Activated CD4-positive, alpha-beta T cell treated with anti-CD3 and anti-CD28 coated beads, Interleukin-10, Interleukin-2, amounts not matched to agents 100 ng/mL and 50 ng/mL, durations not matched to agents 16 hours and 8 hours (primary cell): ENCODE data around the gene EPX.

Source experiments
- DNase-seq: peaks from one replicate; pipeline ENCODE4 v3.0.0-alpha.2; 2020

The EPX gene

DNA sequence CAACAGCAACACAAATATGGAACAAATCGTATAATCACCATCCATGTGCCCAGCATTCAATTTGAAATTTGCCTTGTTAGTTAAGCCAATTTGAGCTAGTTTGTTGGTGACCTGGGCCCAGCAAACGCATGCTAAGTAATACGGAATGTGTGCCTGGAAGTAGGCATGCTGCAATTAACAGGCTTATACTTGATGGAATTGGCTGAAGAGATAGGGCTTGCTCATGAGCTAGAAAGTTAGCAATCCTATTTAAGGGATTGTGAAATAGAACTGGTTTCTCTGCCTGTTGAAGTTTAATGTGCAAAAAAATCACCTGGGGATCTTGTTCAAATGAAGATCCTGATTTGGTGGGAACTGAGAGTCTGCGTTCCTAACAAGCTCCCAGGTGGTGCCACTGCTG lies 37.4 kb downstream of the EPX start:
- DNase-seq, result no peak

GRCh38 chr17:58231641-58232040 lies 39.1 kb downstream of the EPX start:
- no peak for DNase-seq

DNA sequence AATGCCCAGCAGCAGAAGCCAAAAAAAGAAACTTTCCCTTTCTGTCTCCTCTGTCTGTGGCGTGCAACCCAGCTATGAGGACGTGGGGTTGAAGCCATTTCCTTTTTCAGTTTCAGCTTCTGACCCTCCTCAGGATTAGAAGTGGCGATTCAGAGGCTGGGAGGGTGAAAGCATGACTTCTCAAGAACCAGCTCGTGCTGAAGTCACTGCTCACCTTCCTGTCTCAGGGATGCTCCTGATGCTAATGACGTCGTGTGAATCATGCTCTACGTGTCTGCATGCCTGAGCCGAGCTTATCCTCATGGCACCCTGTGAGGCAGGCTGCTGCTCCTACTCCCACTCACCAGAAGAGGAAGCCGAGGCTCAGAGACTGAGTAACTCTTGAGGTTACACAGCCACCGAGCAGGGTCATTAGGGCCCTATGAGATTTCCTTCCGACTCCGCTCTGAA lies 40.2 kb downstream of the EPX start:
- peak; percentile 34 for DNase-seq

GRCh38 chr17:58233543-58233942 lies 41.0 kb downstream of the EPX start:
- DNase-seq, result no peak

DNA sequence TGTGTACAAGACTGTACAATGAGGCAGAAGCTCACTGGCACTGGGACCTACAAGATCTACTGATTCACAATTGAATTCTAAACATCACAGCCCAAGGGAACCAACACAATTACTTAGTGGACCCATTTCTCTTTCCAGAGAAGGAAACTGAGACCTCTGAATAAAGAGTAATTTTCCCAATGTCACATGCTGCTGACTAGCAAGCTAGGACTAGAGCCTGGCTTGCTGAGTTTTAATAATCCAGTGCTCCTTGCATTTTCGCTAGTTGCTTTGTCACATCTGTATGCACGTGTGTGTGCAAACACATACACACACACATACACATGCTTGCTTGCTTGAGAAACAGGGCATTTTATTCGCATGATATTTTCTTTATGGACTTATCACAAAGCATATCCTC lies 42.0 kb downstream of the EPX start:
- DNase-seq, result no peak

DNA sequence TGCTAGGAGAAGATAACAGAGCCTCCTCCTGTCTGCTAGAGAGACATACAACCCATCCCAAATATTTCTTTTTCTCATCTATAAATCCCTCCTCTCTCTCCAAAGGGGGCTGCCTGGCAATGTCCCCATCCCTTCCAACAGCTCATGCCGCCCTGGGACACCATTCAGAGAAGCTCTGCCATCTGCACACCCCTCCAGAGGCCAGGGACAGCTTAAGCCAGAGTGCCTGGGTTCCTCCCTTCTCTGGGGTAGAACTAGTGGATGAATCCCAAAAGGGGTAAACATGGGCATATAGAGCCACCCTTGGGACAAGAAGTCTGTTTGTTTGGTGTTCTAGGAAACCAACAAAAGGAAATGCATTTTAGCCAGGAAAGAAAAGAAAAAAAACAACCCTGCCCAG lies 43.3 kb downstream of the EPX start:
- DNase-seq, result no peak

DNA sequence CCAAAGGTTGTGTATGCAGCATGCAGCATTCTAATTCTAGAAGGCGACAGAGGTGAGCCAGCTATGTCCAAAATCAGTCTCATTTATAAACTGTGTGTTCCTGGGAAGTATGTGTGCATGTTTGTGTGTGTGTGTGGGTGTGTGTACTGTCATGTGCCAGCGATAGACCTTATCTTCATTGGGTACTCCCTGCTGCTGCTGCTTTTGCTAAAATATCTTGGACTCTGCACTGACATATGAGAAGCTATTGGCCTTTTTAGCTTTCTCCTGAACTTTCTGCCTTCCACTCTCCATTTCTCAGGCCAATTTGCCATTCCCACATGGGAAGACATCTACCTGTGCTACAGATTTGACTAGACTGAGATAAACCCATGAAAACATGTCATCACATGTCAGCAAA lies 43.9 kb downstream of the EPX start:
- no peak for DNase-seq

DNA sequence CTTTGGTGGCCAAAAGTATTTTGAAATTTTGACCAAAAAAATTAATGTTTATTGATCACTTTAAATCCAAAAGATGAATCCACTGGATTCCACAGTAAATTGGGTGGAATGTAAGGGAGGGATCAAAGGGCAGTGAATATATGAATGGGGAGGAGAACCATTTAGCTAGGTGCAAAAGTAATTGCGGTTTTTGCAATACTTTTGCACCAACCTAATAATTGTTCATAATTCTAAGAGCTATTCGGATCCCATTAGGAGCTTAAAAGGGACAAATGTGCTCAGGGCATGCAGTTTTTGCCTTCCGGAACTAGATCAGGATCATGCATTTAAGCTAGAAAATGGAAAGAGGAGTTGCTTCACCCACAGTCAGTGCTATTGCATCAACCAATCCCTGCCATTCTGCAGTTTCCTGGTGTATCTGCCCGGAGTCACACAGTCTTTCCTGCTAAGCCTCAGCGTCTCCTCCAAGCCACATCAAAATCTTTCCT lies 45.7 kb downstream of the EPX start, which contains the start of gene LPO:
Gene LPO, plus strand, starts transcription at position 438 of the 488 bp plus-strand sequence. CDS start 4,396 bp downstream, outside the sequence.
- DNase-seq, result no peak

- DNase-seq, result no peak
Observed at GRCh38 chr17:58239987-58240386, 47.5 kb downstream of the EPX start.

- peak; percentile 77 for DNase-seq
Observed at GRCh38 chr17:58242171-58242784, 49.8 kb downstream of the EPX start.

DNA sequence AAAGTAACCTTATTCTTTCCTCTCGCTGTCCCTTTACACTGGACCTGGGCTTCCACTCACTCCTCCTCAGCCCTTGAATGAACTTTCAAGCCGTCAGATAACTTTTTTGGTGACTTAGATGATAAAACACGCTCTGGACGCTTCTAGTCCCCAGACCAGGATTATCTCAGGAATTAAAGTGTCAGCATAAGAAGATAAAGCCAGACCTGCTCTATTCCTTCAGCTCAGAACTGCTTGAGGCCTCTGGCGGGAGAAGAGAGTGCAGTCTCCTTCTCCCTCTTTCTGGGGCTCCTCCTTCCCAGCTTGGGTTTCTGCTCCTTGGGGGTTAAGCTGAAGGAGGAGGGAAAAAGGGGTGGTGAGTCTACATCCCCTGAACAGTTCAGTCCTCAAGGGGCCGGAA lies 52.4 kb downstream of the EPX start:
- no peak for DNase-seq

- DNase-seq, result no peak
Observed at GRCh38 chr17:58245428-58246103, 53.0 kb downstream of the EPX start.

GRCh38 chr17:58246104-58246740 lies 53.7 kb downstream of the EPX start:
- no peak for DNase-seq

GRCh38 chr17:58246781-58247180 lies 54.3 kb downstream of the EPX start:
- DNase-seq, result no peak

- no peak for DNase-seq
Observed at GRCh38 chr17:58247511-58248363, 55.2 kb downstream of the EPX start.

GRCh38 chr17:58248955-58249269 lies 56.4 kb downstream of the EPX start:
- no peak for DNase-seq

- DNase-seq, result peak; percentile 79
Observed at GRCh38 chr17:58249270-58250133, 57.0 kb downstream of the EPX start.

DNA sequence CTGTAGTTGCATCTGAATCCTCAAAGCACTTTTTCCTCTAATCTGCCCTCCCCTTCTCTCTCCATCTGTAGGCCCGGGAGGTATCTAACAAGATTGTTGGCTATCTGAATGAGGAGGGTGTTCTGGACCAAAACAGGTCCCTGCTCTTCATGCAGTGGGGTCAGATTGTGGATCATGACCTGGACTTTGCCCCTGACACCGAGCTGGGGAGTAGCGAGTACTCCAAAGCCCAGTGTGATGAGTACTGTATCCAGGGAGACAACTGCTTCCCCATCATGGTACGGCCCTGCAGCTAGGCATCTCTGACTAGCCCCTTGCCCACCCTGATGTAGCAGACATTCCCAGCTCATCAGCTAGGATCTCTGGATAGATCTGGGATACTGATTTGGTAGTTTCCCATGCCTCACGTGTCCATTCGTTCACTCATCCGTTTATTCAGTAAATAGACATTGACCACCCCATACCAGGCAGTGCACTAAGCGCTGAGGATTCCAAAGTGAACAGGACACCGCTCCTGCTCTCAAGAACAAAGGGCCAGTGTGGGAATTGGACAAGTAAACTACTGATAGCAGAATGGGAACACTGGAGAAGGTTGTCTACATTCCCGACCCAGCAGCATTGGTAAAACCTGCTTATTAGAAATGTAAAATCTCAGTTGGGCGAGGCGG lies 58.0 kb downstream of the EPX start:
- DNase-seq, result no peak

DNA sequence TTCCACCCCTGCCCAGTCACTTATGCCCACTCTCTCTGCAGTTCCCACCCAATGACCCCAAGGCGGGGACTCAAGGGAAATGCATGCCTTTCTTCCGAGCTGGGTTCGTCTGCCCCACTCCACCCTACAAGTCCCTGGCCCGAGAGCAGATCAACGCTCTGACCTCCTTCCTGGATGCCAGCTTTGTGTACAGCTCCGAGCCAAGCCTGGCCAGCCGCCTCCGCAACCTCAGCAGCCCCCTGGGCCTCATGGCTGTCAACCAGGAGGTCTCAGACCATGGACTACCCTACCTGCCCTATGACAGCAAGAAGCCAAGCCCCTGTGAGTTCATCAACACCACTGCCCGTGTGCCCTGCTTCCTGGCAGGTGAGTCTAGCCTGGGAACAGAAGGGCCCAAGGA lies 59.6 kb downstream of the EPX start:
- no peak for DNase-seq

DNA sequence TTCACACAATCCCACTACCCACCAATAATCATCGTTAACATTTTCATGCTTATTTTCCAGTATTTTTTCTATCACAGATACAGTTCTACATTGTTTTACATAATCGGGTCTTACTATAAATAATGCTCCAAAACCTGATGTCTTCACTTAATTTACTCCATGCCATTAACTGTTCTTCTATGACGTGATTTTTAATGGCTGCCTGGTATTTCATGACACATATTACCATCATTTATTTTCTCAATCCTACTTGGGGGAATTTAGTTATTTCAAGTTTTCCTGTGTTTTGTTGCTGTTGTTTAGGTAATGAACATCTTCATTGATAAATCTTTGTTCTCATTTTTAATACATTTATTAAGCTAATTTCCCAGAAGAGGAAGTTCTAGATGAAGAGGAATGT lies 60.6 kb downstream of the EPX start:
- no peak for DNase-seq
